Right ventricle myocardium superior (tissue), 1 donor: Measurements from ENCODE around the gene GUCY1A1. TPM values are rescaled to one million over a fixed set of nuclear protein-coding genes. Genes with fewer than 3 reads are reported as not detected.
A peak's percentile ranks its signal among the peaks of the same experiment; 100 is the strongest.

Experiments used
- ATAC-seq: fragments of 200-7000 bp; cut with Tn5 transposase; one replicate; pipeline ENCODE4 v1.9.1; 2020; ENCODE audit warnings: mild to moderate bottlenecking; ENCODE audit not compliant: poor library complexity
- DNase-seq: peaks from one replicate; pipeline ENCODE4 v3.0.0-alpha.2; 2020
- intact Hi-C: fragments of 100-400 bp; cut with DNase I; formaldehyde crosslinking; loops from one replicate; pipeline ENCODE4 v1.11.2; 2022
- total RNA-seq: library from RNA; stranded (reverse); fragmentation: NEBNext Ultra II Directional; extraction: Animal tissue kit (Norgen Biotek cat#: 25700); gene quantifications from one replicate; pipeline ENCODE4 v1.2.1, GENCODE V29; 2021
- donor health status: DM: no; HTN: yes; CAD: no; lungs with severe emphysema.

The GUCY1A1 gene
- total RNA-seq, 1 donor from 2014 or later = 82.5 TPM

- no peak for DNase-seq
- intact Hi-C loops = no loop called here
- no peak for ATAC-seq
Observed at GRCh38 chr4:155711556-155711955, 44.9 kb downstream of the GUCY1A1 start.

- intact Hi-C loops = no loop called here
- no peak for ATAC-seq
- no peak for DNase-seq
Observed at GRCh38 chr4:155712846-155713245, 46.2 kb downstream of the GUCY1A1 start.

- intact Hi-C loops = no loop called here
Observed at GRCh38 chr4:155713911-155714310, 47.3 kb downstream of the GUCY1A1 start.

DNA sequence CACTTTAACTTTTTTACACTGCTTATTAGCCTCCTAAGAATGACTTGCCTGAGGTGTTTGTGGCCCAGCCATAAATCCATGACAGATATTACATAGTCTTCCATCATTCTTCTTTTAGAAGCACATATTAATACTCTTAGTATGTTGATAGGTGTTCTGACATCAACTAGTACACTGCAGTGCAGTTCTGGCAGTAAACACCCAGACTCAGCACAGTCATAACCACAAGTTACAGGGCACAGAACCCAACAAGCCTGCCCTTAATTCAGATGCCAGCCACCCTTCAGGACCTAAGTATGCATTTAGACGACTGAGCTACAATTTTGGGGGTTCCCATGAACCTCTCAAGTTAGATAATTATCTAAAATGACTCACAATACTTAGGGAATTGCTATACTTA is 55.7 kb downstream of the GUCY1A1 start:
- DNase-seq = no peak
- no peak for ATAC-seq
- intact Hi-C loops = no loop called here

More at GRCh38 chr4:155713911-155714310, 47.3 kb downstream of the GUCY1A1 start:
- DNase-seq (no peak), ATAC-seq (no peak)

- intact Hi-C loops = no loop called here
- no peak for ATAC-seq
Observed at GRCh38 chr4:155722816-155723499, 56.3 kb downstream of the GUCY1A1 start.

DNA sequence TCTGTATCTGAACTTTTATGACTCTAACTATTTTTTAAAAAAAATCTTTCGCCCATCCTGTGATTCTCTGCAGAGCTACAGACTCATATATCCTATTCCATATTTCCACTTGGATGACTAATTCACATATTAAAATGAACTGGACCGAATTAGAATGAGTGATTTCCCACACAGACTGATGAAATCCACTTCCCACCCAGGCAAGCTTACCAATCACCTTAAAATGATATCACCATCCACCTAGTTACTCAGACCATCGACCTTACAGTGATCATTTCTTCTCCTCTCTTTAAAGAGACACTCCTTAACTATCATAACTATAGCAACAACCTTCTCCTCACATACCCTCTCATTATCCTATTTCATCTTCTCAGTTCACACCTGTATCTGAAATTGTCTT is 58.1 kb downstream of the GUCY1A1 start:
- ATAC-seq = no peak
- intact Hi-C loops = no loop called here
- DNase-seq = no peak

More at GRCh38 chr4:155722816-155723499, 56.3 kb downstream of the GUCY1A1 start:
- no peak for DNase-seq

GRCh38 chr4:155734065-155734464 is 67.4 kb downstream of the GUCY1A1 start:
- no peak for DNase-seq
- intact Hi-C loops = no loop called here
- peak; percentile 55 for ATAC-seq

DNA sequence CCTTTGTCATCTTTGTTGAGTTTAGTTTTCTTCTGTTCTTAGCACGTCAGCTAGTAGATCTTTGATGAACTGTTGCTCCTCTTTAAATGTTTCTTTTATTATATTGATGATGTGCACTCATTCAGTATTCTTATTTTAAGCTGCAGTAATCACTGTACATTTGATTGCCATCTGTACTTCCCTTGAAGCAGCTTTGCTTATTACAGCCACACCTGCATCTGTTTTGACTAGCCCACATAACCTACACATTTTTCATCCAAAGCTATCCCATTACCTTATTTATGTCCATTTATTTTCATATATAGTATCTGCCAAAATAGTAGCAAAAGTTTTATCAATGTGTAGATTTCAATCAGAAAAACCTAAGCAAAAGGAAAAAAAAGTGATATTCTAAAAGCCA is 68.3 kb downstream of the GUCY1A1 start:
- no peak for ATAC-seq
- no peak for DNase-seq
- intact Hi-C loops = no loop called here

DNA sequence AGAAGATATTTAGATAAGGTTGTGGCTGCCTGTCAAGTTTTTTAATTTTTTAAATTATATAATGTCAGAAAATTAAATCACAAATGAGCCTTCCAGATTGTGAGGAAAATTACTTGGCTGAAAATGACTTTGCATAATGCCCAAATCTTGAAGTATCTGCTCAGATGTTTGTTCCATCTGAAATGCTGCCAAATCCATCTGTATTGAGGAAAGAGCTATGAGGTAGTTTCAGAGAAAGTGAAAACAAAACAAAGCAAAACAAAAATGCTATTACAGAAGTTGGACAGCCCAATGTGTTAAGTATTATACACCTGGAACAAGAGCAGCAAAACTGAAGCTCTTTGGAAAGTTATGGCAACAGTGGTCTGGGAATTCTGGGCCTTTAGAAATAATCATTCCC is 68.8 kb downstream of the GUCY1A1 start:
- no peak for ATAC-seq
- DNase-seq = no peak
- intact Hi-C loops = no loop called here

- intact Hi-C loops = no loop called here
- no peak for DNase-seq
Observed at GRCh38 chr4:155738548-155738947, 71.9 kb downstream of the GUCY1A1 start.

GRCh38 chr4:155741546-155741945 is 74.9 kb downstream of the GUCY1A1 start:
- DNase-seq (no peak), ATAC-seq (no peak)
- intact Hi-C loops = no loop called here

More at GRCh38 chr4:155738548-155738947, 71.9 kb downstream of the GUCY1A1 start:
- no peak for ATAC-seq

- DNase-seq = no peak
- no peak for ATAC-seq
- intact Hi-C loops = no loop called here
Observed at GRCh38 chr4:155742310-155743015, 75.8 kb downstream of the GUCY1A1 start.

DNA sequence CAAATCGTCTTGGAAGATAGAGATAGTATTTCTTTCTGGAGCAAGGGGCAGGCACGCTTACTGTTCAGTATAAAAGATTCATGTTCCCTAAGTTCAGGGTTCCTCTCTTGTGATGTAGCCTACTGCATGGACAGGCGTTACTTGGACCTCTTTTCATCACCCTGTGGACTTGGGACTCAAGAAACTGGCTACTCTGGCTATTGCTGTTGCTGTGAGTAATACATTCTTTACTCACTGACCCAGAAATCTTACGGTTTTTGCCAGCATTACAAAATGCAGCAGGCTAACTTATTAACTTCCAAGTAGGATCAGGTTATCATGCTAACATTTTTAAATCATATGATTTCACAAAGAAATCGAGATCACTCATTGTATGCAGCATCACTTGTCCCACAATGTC is 79.3 kb downstream of the GUCY1A1 start:
- ATAC-seq (peak; percentile 61), DNase-seq (no peak)
- intact Hi-C loops = no loop called here

DNA sequence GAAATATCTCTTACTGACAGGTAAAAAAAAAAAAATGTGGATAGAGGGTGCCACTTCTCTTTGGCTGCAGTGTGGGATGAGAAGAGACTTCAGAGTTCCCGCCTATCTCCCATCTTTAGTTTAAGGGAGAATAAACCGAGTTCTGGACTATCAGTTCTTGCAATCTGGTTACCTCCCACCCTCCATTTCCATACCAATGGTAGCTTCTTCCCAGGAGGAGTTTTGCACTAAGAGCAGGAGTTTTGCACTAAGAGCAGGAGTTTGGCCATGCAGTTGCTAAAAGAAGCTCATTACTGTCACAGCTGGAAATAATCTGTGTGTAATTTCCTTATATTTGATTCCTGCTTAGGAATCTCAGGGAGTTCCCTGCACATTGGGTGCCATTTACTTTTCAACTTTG is 81.4 kb downstream of the GUCY1A1 start:
- DNase-seq = no peak
- no peak for ATAC-seq
- intact Hi-C loops = no loop called here

DNA sequence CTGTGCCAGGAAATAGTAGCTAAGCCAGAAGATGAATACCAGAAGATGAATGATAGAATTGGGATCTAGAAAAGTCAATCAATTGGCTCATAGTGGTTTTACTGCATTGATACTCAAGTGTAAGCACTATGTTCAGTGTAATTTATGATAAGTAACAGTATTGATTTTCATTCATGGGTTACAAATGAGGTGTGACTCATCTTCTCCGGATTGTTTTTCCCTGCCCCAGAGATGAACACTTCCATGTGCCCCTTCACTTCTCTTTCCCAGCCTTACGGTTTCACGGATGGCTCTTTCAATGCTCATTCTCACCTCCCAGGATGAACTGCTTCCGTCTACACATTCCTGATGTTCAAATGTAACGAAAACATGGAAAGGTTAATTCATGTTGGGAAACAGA is 82.4 kb downstream of the GUCY1A1 start:
- no peak for ATAC-seq
- intact Hi-C loops = no loop called here
- no peak for DNase-seq

- intact Hi-C loops = no loop called here
- ATAC-seq (no peak), DNase-seq (no peak)
Observed at GRCh38 chr4:155751569-155751968, 84.9 kb downstream of the GUCY1A1 start.

- ATAC-seq = no peak
- intact Hi-C loops = no loop called here
- no peak for DNase-seq
Observed at GRCh38 chr4:155757745-155758265, 91.2 kb downstream of the GUCY1A1 start.

GRCh38 chr4:155758481-155759371 is 92.1 kb downstream of the GUCY1A1 start, which contains the start of gene GUCY1B1:
Gene GUCY1B1 (plus strand): TSS chr4:155759021. CDS start chr4:155759141, 120 bp downstream.
- peak; percentile 98 for ATAC-seq
- peak; percentile 96 for DNase-seq
- intact Hi-C loops = no loop called here
